Measurements from ENCODE around the gene NFIX. TPM values are rescaled to one million over a fixed set of nuclear protein-coding genes. Genes with fewer than 3 reads are reported as not detected.

The NFIX gene
- total RNA-seq, 4 donors from 2014 or later: 56.0 to 154 (median 79.4) TPM

GRCh38 chr19:13087795-13088537, 92.7 kb downstream of the NFIX start:
- H3K4me1 ChIP-seq: peaks cover 44 to 65% (median 63%) of the 10 kb centered on the region in 4 donors
- TF ChIP-seq POLR2A (IDR thresholded peaks at IDR 0.05; ENCODE audit: low read depth): no peak
- TF ChIP-seq EP300 (IDR thresholded peaks at IDR 0.05): no peak
- no peak for TF ChIP-seq CTCF (IDR thresholded peaks at IDR 0.05)
- no peak for TF ChIP-seq POLR2AphosphoS5 (IDR thresholded peaks at IDR 0.05)
- 90% methylated on average over 35 of the region's 37 CpGs for WGBS
- no peak for DNase-seq (ENCODE audit: extremely low spot score)
- no peak overlapping the region for H3K4me3 ChIP-seq
- H3K27ac ChIP-seq (replicated peaks in 1 of 4): peak overlapping the region; percentile 40 to 90 (median 63)
- H3K27me3 ChIP-seq: no peaks in the 10 kb centered on the region
- intact Hi-C loops (cut with DNase I): no loop called here
- no peaks in the 10 kb centered on the region for H3K9me3 ChIP-seq
- H3K36me3 ChIP-seq: peaks cover 5 to 58% (median 42%) of the 10 kb centered on the region in 4 donors

GRCh38 chr19:13089139-13089856, 94.0 kb downstream of the NFIX start:
- TF ChIP-seq POLR2A (IDR thresholded peaks at IDR 0.05; ENCODE audit: low read depth) (no peak), CTCF (IDR thresholded peaks at IDR 0.05) (peak in 1 of 3 experiments; percentile 32)
- Histone ChIP-seq H3K27ac (replicated peaks in 1 of 4) (peak overlapping the region; percentile 79 to 90 (median 86)), H3K27me3 (no peaks in the 10 kb centered on the region), H3K36me3 (peaks cover 0 to 45% (median 29%) of the 10 kb centered on the region in 4 donors), H3K9me3 (no peaks in the 10 kb centered on the region), H3K4me1 (peaks cover 55 to 74% (median 71%) of the 10 kb centered on the region in 4 donors), H3K4me3 (no peak overlapping the region)
- intact Hi-C loops (cut with DNase I): no loop called here
- 91% methylated on average over 5 of the region's 5 CpGs for WGBS
- DNase-seq (ENCODE audit: extremely low spot score): no peak

GRCh38 chr19:13089857-13090507, 94.7 kb downstream of the NFIX start:
- WGBS: 78% methylated on average over 7 of the region's 12 CpGs
- DNase-seq (ENCODE audit: extremely low spot score): no peak

More at GRCh38 chr19:13089857-13090507, 94.7 kb downstream of the NFIX start:
- no peak for TF ChIP-seq EP300 (IDR thresholded peaks at IDR 0.05)
- TF ChIP-seq POLR2AphosphoS5 (IDR thresholded peaks at IDR 0.05): no peak
- TF ChIP-seq CTCF (IDR thresholded peaks at IDR 0.05): no peak
- TF ChIP-seq POLR2A (IDR thresholded peaks at IDR 0.05; ENCODE audit: low read depth): no peak
- peak overlapping the region; percentile 79 to 90 (median 86) for H3K27ac ChIP-seq (replicated peaks in 1 of 4)
- no peak overlapping the region for H3K4me3 ChIP-seq
- peaks cover 62 to 81% (median 78%) of the 10 kb centered on the region in 4 donors for H3K4me1 ChIP-seq
- H3K36me3 ChIP-seq: peaks cover 5 to 48% (median 35%) of the 10 kb centered on the region in 4 donors
- H3K9me3 ChIP-seq: no peaks in the 10 kb centered on the region
- intact Hi-C loops (cut with DNase I): loop anchor here (2.0 kb wide), 1 partner anchor 27 kb away; no protein-coding TSS in a partner anchor
- H3K27me3 ChIP-seq: no peaks in the 10 kb centered on the region
